Left lobe of liver (tissue), 2 donors: ENCODE data around the gene IGFBP1. TPM values are rescaled to one million over a fixed set of nuclear protein-coding genes. Genes with fewer than 3 reads are reported as not detected.
"Not testable (repeated sequence)": the region's sequence is repeated elsewhere in the genome, so short reads cannot be mapped to it uniquely, and the experiment has no call there.

Source experiments
- ATAC-seq: fragments of 200-7000 bp; cut with Tn5 transposase; one replicate; pipeline ENCODE4 v1.9.1; 2020; ENCODE audit warnings: mild to moderate bottlenecking, moderate library complexity
- DNase-seq: peaks from one replicate; pipeline ENCODE4 v3.0.0-alpha.2; 2020; ENCODE audit warnings: low spot score
- total RNA-seq: library from RNA; stranded (reverse); gene quantifications from one replicate; pipeline ENCODE4 v1.2.1, GENCODE V29; 2021
- donor health status: DM: no; HTN: no; CAD: no; lungs with moderate emphysema.
- donor health status: DM: no; HTN: yes; CAD: no.

Gene IGFBP1
- 13.7 TPM for total RNA-seq

DNA sequence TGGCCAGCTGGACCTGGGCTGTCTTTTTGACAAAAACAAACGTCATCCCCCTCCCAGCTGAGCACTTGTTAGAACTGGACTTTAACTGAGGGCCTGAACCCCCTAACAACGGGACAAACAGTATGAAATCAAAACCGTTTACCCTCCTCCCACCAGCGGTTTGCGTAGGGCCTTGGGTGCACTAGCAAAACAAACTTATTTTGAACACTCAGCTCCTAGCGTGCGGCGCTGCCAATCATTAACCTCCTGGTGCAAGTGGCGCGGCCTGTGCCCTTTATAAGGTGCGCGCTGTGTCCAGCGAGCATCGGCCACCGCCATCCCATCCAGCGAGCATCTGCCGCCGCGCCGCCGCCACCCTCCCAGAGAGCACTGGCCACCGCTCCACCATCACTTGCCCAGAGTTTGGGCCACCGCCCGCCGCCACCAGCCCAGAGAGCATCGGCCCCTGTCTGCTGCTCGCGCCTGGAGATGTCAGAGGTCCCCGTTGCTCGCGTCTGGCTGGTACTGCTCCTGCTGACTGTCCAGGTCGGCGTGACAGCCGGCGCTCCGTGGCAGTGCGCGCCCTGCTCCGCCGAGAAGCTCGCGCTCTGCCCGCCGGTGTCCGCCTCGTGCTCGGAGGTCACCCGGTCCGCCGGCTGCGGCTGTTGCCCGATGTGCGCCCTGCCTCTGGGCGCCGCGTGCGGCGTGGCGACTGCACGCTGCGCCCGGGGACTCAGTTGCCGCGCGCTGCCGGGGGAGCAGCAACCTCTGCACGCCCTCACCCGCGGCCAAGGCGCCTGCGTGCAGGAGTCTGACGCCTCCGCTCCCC is at the start of gene IGFBP1:
Gene IGFBP1 (plus strand): TSS at position 304 of the 808 bp plus-strand sequence. CDS start 165 bp downstream, at position 469.
- DNase-seq, result peak; percentile 84

DNA sequence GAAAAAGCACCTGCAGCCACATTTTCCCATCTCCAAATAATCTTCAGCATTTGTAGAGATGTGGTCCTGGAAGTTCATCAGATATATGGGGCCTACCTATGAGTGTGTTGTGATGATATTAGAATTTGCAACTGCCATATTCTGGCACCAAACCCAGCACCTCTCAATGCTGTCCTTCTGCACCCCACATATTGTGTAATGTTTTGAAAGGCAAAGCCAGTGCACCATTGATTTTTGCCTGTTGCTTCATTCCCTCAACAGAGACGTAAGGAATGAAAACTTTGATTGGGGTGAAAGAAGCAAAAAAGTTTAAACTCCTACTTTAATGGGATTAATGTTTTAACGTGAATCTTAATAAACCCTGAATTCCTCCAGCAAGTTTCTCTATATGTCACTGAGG is 49.4 kb upstream of the IGFBP1 start:
- peak; percentile 52 for DNase-seq
- ATAC-seq, result peak; percentile 84

More for the DNA sequence above, at the start of gene IGFBP1:
- peak; percentile 70 for ATAC-seq

DNA sequence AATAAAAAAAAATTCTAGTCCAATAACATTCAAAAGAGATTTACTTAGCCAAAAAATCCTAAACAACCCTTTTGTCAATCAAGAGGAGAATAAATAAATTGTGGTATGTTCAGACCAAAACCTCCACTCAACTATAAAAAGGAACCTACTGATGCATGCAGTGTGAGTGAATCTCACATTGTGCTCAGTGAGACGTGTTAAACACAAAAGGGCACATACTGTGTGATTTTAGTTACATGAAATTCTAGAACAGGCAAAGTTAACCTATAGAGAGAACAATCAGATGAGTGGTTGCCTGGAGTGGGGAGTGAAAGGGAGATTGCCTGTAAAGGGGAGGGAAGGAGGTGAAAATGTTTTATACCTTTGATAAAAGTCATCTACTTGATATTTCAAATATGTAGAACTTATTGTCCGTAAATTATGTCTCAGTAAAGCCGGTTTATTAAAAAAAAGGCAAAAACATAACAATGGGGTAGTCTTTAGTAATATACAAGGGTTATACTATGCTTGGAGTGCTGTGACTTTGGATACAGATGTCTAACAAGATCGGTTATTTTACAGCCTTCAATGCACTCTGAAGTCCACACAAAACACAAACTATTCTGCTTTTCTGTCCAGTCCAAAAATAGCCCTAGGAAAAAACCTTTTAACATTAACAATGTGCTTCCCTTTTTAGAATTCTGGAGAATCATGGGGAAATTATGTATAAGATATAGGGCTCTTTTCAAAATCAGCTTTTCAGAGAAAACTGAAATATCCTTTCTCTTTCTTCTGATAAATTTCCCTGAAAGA is 46.2 kb upstream of the IGFBP1 start:
- not testable (repeated sequence) for DNase-seq, ATAC-seq

DNA sequence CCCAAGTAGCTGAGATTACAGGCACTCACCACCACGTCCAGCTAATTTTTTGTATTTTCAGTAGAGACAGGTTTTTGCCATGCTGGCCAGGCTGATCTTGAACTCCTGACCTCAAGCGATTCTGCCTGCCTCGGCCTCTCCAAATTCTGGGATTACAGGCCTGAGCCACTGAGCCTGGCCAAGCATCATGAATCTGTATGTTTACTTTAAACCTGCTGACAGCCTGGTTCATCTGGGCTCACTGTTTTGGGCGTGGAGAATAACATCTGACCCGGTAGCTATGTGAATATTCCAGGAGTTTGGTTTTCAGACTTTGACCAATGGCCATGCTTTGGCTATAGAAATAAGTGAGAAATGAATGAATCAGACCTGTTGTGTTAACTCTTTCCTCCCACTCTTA is 41.8 kb upstream of the IGFBP1 start:
- not testable (repeated sequence) for DNase-seq
- peak; percentile 48 for ATAC-seq

DNA sequence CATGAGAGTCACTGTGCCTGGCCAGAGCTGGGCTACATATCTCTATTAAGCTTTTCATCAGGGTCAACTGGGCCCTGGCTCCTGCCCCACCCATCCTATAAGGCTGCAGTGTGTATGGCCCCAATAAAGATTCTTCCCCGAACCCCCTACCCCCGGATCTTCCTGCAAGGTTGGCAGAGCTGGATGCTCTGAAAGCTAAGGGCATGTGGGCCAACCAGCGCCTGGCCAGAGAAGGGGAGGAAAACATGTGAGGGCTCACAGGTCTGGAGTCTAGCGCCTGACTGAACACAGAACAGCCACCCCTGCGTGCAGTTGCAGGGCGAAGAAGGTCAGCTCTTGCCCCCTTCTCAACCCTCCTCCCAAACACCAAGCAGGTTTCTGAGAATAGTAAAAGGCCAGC is 39.6 kb upstream of the IGFBP1 start:
- ATAC-seq, DNase-seq: not testable (repeated sequence)

DNA sequence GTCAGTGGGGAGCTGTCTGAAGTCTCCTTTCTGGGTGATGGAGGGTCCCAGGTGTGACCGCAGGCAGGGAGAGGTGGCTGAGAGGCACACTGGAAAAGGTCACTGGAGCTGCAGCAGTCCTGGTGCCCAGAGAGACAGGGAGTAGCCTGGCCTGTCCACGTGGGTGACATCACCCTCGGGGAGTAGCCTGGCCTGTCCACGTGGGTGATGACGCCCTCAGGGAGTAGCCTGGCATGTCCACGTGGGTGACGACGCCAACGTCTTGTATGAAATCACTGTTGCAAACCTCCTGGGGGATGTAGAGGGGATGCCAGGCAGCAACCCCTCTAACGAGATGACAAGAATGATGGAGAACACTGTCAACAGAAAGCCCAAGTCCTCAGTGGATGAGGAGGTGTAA is 35.3 kb upstream of the IGFBP1 start:
- not testable (repeated sequence) for DNase-seq, ATAC-seq

DNA sequence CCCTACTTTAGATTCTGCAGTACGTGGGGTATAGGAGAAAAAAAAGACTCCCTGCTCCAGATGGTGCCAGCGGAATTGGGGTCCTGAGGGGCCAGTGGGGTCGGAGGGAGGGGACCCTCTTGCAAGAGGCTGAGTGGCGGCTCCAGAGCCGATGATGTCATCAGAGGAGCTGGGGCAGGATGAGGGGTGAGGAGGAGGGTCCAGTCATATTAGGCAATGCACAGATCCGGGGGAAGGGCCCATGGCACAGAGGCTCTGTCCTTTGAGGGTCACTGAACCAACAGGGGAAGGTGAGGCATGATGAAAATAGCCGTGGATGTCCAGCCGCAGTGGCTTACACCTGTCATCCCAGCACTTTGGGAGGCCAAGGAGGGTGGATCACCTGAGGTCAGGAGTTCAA is 34.8 kb upstream of the IGFBP1 start:
- DNase-seq, ATAC-seq: not testable (repeated sequence)

DNA sequence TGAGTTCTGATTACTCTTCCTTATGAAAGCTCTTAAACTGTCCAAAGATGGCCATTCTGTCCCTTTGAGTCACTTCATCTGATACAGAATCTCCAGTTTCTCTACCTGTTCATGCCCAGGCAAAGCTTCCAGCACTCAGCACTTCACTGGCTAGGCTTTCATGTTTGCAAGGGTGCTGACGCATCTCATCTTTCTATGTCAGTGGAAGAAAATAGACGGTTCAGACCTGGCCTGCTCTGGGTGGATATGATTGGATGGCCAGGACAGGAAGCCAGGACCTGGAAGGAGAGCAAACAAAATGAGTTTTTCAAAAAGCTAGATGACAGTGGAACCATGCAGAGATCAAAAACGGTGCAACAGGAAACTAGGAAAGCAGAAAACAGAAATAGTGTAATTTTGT is 32.6 kb upstream of the IGFBP1 start:
- not testable (repeated sequence) for DNase-seq, ATAC-seq

DNA sequence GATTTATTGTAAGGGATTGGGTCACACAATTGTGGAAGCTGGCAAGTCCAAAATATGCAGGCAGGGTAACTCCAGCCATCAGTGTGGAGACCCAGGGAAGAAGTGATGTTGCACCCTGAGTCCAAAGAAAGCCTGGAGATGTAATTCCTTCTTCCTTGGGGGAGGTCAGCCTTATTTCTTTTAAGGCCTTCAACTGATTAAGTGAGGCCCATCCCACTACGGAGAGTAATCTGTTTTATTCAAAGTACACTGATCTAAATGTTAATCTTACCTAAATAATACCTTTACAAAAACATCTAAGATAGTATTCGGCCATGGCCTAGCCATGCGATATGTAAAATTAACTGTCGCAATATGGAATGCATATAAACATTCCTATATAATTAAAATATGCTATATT is 31.4 kb upstream of the IGFBP1 start:
- not testable (repeated sequence) for DNase-seq, ATAC-seq

DNA sequence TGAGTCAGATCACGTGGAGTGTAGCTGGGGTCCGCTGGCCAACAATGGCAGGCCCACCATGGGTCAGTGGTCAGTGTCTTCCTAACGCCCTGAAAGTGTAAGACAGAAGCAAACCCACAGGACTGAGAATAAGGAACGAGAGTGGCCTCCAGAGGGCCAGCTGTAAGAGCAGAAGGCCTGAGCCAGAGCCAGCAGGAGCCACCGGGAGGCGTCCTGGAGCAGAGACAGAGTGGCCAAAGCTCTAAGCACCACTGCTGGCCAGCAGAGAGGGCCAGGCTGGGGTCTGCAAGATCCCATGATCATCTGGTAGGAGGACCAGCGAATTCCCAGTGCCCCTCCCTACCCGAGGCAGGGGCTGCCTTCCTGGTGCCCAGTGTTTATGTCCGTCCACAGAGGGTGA is 24.6 kb upstream of the IGFBP1 start:
- no peak for ATAC-seq
- no peak for DNase-seq

DNA sequence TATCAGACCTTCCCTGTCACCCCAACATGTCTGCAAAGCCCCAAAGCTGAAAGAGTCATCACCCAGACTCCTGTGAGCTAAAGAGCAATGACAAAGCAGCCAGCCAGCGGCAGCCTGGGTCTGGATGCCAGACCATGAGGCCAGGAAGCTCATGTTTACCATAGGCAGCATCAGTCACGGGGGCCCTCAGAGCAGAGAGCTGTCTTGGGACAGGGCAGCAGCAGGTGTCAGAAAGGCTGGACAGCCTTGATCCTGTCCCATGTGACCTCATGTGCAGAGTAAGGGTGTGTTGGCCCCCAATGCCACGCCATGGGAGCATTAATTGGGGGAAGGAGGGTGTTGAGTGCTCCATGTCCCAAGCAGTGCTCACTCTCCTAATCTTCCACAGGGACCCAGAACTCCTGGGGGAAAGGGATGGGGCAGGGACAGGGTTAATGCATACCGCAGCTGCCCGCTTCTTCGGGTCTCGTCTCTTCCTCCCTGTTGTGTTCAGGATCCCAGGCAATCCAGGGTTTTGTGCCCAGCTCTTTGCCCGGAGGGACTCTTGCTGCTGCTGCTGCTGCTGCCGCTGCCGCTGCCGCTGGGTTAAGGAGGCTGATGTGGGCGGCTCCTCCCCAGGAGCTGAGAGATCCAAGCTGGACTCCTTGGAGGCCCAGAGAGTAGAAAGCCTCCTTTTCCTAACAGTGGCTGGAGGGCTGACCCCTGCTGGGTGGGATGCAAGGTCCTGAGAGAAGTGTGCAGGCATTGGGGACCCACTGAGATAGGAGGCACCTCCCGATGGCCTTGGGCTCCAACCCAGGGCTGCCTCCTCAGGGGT is 22.5 kb upstream of the IGFBP1 start:
- DNase-seq, result no peak
- no peak for ATAC-seq

DNA sequence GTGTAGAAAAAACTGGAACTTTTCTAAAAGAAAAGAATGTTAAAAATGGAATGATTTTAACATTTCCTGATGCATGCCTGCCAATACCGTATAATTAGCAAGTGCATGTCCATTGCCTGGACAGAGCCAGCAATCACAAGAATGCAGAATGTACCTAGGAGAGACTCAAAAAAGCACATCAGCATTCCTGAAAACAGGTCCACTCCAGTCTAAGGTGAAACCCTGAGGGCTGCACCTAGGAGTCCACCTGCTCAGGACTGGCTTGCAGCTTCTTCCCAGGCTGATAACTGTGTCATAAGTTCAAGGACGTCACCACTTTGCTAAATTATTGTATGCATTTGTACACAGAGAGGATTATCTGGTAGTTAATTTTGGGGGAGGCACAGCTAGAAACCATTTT is 20.8 kb upstream of the IGFBP1 start:
- no peak for DNase-seq
- no peak for ATAC-seq

DNA sequence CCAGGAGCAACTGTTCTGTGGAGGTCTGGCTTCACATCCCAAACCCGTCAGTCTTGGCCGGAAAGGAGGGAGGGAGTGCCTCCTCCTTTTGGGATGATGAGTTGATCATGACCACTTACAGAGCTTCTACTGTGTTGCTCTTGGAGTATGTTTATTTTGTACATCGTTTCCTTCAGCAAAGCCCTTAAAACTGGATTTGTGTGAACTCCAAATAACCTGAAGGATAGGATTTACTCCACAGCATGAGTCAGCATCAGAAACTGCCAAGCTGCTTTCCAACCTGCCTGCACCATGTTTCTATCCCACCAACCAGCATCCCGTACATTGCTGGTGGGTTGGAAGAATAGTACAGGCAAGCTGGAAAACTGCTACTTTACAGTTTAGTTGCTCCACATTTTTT is 18.9 kb upstream of the IGFBP1 start:
- no peak for DNase-seq
- no peak for ATAC-seq

DNA sequence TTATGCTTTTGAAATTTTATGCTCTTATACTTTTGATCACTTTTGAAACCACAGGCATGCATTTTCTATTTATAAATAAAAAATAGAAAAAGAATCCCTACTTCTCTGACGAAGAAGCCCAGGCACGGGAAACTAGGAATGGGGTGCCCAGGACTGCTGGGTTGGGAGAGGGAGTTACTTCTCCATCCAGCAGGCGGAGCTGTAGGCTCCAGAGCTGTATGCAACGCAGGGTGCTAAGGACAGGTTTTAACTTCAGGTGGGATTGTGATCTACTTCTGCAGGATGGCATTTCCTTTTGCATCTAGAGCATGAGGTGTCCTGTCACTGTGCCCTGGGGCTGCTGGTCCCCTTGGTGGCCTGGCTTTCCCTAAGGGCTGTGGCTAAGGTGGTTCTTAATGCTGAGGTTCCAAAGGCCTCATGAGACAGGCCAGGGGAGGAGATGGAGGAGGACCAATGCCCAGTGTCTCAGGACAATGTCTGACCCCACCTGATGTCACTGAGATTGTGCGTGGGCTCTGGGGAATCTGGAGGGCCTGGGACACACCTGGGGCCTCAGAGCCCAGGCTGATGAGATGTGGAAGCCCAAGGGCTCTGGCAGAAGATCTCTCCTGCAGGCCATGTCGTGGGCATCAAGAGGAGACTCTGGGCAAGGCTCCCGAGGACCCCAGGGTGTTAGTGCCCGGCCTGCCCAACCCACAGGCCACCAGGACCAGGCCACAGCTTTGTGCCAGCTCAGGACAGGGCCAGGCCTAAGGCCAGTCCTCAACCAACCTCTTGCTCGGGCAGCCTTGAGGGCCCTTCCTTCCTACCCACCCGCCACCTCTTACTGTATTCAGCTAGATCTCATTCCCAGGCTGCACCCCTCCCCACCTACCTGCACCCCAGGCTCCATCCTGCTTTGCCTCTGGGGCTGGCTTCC is 15.9 kb upstream of the IGFBP1 start:
- DNase-seq (no peak), ATAC-seq (peak; percentile 87)

DNA sequence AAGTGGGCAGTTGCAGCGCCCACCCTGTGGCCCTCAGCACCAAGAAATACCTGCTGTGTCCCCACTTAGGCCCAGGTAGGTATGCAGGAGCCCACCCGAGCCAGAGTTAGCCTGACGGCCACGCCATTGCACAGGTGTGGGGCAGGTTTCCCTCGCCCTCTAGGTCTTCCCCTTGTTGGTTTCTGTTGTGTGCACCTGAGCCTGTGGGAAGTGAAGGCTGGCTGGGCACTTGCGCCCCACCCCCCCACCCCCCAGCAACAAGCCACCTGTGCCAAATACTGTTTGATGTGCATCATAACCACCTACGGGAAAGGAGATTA is 15.3 kb upstream of the IGFBP1 start, which contains the start of gene CCDC201:
Gene CCDC201 (minus strand): TSS at position 48 of the 320 bp plus-strand sequence. CDS start 75 bp downstream, outside the sequence.
- ATAC-seq, result no peak
- no peak for DNase-seq

DNA sequence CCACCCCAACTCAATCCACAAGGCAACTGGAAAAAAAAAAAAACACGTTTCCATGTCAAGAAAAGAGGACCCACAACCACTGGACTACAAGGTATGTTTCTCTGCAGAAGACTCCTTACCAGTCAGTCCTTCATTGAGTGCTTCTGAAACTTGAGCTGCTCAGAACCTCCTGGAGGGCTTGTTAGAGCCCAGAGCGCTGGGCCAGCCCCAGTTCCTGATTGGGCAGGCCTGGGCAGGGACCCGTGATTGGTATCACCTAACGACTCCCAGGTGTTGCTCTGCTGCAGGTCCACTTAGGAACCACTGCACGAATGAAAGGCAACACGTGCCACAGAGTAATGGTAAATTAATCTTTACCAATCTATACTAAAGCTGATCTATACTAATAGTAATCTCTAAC is 14.9 kb upstream of the IGFBP1 start:
- DNase-seq (no peak), ATAC-seq (no peak)

DNA sequence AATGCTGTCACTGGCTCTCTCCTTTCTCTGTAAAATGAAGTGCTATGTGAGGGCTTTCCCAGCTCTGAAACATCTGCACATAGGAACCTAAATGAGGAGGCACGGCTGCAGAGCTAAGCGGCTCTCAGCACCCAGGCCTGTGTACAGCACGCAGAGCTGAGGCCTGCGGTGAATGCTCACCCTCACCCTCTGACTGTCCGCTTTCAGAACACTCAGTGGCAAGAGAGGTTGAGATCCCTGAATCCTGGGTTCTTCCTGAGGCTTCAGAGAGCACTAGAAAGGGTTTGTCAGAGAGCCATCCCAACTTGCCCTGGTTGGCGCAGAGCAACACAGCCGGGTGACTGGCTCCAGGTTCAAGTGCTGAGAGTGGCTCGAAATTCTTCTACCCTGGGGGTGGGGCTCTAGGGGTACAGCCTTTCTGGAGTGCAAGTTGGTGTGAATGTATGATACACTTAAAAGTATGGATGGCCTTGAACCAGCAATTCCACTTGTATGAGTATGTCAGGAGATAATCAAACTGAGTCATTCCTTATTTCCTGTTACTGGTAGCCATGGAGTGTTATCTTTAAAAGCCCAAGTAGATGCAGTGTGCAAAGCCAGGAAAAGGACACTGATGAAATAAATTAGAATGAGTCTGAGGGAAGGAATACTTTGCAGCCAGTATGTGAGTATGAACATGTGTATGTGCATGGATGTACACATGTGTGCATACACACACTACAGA is 13.7 kb upstream of the IGFBP1 start:
- no peak for ATAC-seq
- DNase-seq, result no peak

DNA sequence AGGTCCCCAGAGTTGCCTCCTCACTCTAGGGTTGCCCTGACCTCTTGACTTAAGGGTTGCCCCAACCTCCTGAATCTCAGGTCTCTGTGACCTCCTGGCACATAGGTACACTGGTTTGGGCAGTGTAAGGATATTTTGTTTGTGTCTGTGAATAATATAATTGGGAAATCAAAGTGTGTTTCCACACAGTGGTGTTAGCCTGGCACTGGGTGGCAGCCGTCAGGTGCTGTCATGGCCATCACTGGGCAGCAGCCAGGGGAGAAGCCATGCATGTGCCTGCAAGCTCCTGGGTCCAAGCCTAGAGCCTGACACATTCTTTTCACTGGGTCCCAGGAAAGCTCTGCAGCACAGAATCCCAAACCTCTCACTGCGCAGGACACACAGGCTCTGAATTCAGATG is 11.8 kb upstream of the IGFBP1 start:
- DNase-seq (no peak), ATAC-seq (peak; percentile 61)

DNA sequence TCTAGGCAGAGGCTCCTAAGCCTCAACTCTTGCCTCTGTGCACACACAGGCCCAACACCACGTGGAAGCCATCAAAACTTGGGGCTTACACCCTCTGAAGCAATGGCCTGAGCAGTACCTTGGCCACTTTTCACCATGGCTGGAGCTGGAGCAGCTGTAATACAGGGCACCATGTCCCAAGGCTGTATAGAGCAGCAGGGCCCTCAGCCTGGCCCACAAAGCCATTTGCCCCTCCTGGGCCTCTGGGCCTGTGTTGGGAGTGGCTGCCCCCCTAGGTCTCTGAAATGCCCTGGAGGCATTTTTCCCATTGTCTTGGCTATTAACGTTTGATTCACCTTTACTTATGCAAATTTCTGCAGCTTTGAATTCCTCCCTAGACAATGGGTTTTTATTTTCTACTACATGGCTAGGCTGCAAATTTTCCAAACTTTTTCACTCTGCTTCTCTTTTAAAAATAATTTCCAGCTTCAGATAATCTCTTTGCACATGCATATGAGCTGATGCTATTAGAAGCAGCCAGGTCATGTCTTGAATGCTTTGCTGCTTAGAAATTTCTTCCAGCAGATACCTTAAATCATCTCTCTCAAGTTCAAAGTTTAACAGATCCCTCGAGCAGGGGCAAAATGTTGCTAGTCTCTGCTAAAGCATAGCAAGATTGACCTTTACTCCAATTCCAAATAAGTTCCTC is 9.7 kb upstream of the IGFBP1 start:
- DNase-seq (no peak), ATAC-seq (no peak)
